K562 (cell line): Measurements from ENCODE around the gene CD79A. TPM values are rescaled to one million over a fixed set of nuclear protein-coding genes. Genes with fewer than 3 reads are reported as not detected.

ENCODE experiments used
- ARID1B ChIP-seq: fragments of 450-650 bp; IDR thresholded peaks from 2 replicates; pipeline ENCODE4 v1.6.1; 2016; ENCODE audit warnings: antibody characterized with exemption, mild to moderate bottlenecking, inconsistent platforms
- ATF1 ChIP-seq, 2 experiments: fragments of 450-650 bp in 1 of 2; IDR thresholded peaks; 2 replicates each; pipeline ENCODE4 v1.6.1; 2016; ENCODE audit warnings: missing compliant biosample characterization in 1 of 2, missing genetic modification characterization in 1 of 2
- BRF1 ChIP-seq: IDR thresholded peaks from 3 replicates; pipeline ENCODE4 v1.6.1; 2011; ENCODE audit warnings: borderline replicate concordance, mild to moderate bottlenecking; ENCODE audit not compliant: insufficient read length; ENCODE audit errors: extremely low read depth
- CSDE1 ChIP-seq, 2 experiments: fragments of 450-650 bp; IDR thresholded peaks; 2 replicates each; pipeline ENCODE4 v1.6.1; 2016; ENCODE audit warnings: mild to moderate bottlenecking in 1 of 2
- HDAC1 ChIP-seq, 2 experiments: fragments of 450-650 bp; IDR thresholded peaks; 2 replicates each; pipeline ENCODE4 v1.6.1; 2016 to 2017; ENCODE audit warnings: inconsistent platforms in 1 of 2, mild to moderate bottlenecking in 1 of 2, moderate library complexity in 1 of 2
- KDM1A ChIP-seq, 2 experiments: fragments of 450-650 bp; IDR thresholded peaks; 2 replicates each; pipeline ENCODE4 v1.6.1; 2016; ENCODE audit warnings: mild to moderate bottlenecking in 2 of 2
- KLF13 ChIP-seq: fragments of 450-650 bp; IDR thresholded peaks from 2 replicates; pipeline ENCODE4 v1.6.1; 2016; ENCODE audit warnings: missing genetic modification characterization, low read depth, mild to moderate bottlenecking, missing compliant biosample characterization, moderate library complexity, borderline replicate concordance
- NFRKB ChIP-seq: fragments of 450-650 bp; IDR thresholded peaks from 2 replicates; pipeline ENCODE4 v1.6.1; 2016; ENCODE audit warnings: low read depth
- NR4A1 ChIP-seq, 2 experiments: fragments of 250-450 bp in 1 of 2; fragments of 450-650 bp in 1 of 2; sonication (Bioruptor Pico) in 1 of 2; IDR thresholded peaks; 2 replicates each; pipeline versions ENCODE4 v1.4.0 to v1.6.1; 2016 to 2020; ENCODE audit warnings: mild to moderate bottlenecking in 2 of 2, missing compliant biosample characterization in 1 of 2, missing genetic modification characterization in 1 of 2, moderate library complexity in 1 of 2
- SNIP1 ChIP-seq: fragments of 450-650 bp; IDR thresholded peaks from 2 replicates; pipeline ENCODE4 v1.7.1; 2017; ENCODE audit warnings: low read depth, mild to moderate bottlenecking
- STAT6 ChIP-seq: sonication (generic); formaldehyde crosslinking; IDR thresholded peaks from 2 replicates; pipeline ENCODE4 v1.8.1; 2023; ENCODE audit warnings: mild to moderate bottlenecking, missing genetic modification reagents
- THRB ChIP-seq: fragments of 450-650 bp; formaldehyde crosslinking; conservative IDR thresholded peaks from 2 replicates; pipeline ENCODE4 v1.4.0; 2022; ENCODE audit warnings: mild to moderate bottlenecking, missing genetic modification characterization
- ZBTB2 ChIP-seq: fragments of 450-650 bp; IDR thresholded peaks from 2 replicates; pipeline ENCODE4 v1.6.1; 2016; ENCODE audit warnings: antibody characterized with exemption
- ZNF174 ChIP-seq: fragments of 250-450 bp; sonication (Bioruptor Pico); IDR thresholded peaks from 2 replicates; pipeline ENCODE4 v1.4.0; 2020; ENCODE audit warnings: mild to moderate bottlenecking
- polyA plus RNA-seq, 8 experiments: library from polyadenylated mRNA; depleted of rRNA in 4 of 8; stranded (reverse) in 5 of 8; unstranded in 3 of 8; fragments of >200 nt; fragmentation: Nextera tagmentation in 2 of 8; fragmentation: Illumina TruSeq in 1 of 8; extraction: Ambion mirVana in 2 of 8; extraction: Trizol in 1 of 8; gene quantifications; 2 replicates each; pipeline versions ENCODE4 v1.2.1 to v1.2.3, GENCODE V29; 2011 to 2014; ENCODE audit warnings: inconsistent platforms in 1 of 8, missing spikeins in 1 of 8
- total RNA-seq, 7 experiments: library from RNA; depleted of rRNA in 6 of 7; stranded (reverse); fragments of >200 nt in 6 of 7; fragmentation: Illumina TruSeq in 2 of 7; extraction: Trizol in 2 of 7; gene quantifications; 2 replicates each; pipeline versions ENCODE4 v1.2.1 to v1.2.3, GENCODE V29; 2011 to 2021; ENCODE audit warnings: low replicate concordance in 1 of 7

Gene CD79A
- total and polyA plus RNA-seq, 9 of the 15 experiments (the other 6 are each of a cell fraction or from before 2014, with no cell fraction given), result 0.04 to 0.72 (median 0.17) TPM; not detected in 3

GRCh38 chr19:41926763-41927496, 49.9 kb downstream of the CD79A start (continued):
- TF ChIP-seq STAT6 (no peak), SNIP1 (peak; percentile 43; the same call in 1 of the 2 replicates), KDM1A (IDR thresholded peaks at IDR 0.05) (peak; percentile 47 to 64; a peak in 3 of 4 replicates), CSDE1 (IDR thresholded peaks at IDR 0.05) (0 out of 4 replicates have a peak, but pooled peaks of 1 of the 2 experiments have one; percentile 20), ZNF174 (CRISPR knock-in tag) (no peak), ATF1 (CRISPR knock-in tag; IDR thresholded peaks at IDR 0.05) (no peak), ATF1 (tag; IDR thresholded peaks at IDR 0.05) (no peak), NR4A1 (CRISPR knock-in tag; IDR thresholded peaks at IDR 0.05) (no peak), NR4A1 (tag; IDR thresholded peaks at IDR 0.05) (no peak), BRF1 (no peak), KLF13 (tag) (no peak), ZBTB2 (peak; percentile 79), HDAC1 (IDR thresholded peaks at IDR 0.05) (peak in 1 of 2 experiments; percentile 31; a peak in 2 of 4 replicates), ARID1B (0 out of 2 replicates have a peak, but pooled peaks have one; percentile 31), THRB (CRISPR knock-in tag) (0 out of 2 replicates have a peak, but pooled peaks have one; percentile 68), NFRKB (no peak)
